ENCODE results near the gene PCBP1. TPM values are rescaled to one million over a fixed set of nuclear protein-coding genes. Genes with fewer than 3 reads are reported as not detected.

Gene PCBP1
- polyA plus RNA-seq, 1 donor from 2014 or later, result 33.3 TPM

DNA sequence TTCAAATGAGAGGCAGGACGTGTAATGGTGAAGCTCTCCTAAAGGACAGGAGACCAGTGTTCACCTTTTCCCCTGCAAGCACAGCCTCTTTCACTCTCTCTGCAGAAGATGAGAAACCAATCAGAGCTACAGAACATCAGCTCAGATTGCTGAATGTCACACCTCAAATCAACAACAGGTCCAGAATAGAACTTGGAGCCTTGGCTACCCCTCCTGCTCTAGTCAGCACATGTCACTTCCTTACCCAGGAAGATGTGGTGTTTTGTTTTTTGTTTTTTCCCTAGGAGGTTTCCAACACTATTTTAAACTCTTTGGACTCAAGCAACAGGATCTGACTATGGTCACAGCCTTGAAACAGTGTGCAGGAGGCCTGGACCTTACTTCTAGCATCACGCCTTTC is 41.3 kb upstream of the PCBP1 start:
- Histone ChIP-seq H3K36me3 (ENCODE audit: insufficient read depth, low read length) (peaks cover 2% of the 10 kb centered on the region), H3K79me2 (replicated peaks; ENCODE audit: insufficient read depth, low read length) (no peaks in the 10 kb centered on the region), H3F3A (ENCODE audit: insufficient read depth, low read length, poor library complexity, severe bottlenecking) (no peaks in the 10 kb centered on the region)

DNA sequence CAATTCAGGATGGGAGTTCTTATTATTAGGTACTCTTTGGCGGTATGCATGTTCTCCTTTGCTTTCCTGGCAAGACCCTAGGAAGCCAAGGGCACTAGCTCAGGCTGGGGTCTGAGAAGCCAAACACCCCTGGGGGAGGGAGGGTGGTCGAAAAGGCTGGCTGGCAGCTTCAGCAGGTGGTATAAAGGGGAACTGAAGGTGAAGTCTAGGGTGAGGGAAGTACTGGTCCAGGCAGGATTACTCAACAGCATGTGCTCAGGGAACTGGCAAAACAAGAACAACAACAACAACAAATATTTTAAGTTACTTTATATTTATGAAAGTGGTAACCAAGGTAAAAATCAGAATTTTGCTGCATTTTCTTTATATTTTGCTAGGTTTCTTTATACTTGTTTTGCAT is 40.7 kb upstream of the PCBP1 start:
- Histone ChIP-seq H3K36me3 (ENCODE audit: insufficient read depth, low read length) (peaks cover 6% of the 10 kb centered on the region), H3K9me2 (ENCODE audit: insufficient read depth, low read length) (no peaks in the 10 kb centered on the region), H4K20me1 (ENCODE audit: insufficient read depth) (no peaks in the 10 kb centered on the region), H3K27ac (ENCODE audit: low read length) (no peak overlapping the region), H3K4me3 (ENCODE audit: low read length) (no peak overlapping the region), H3F3A (ENCODE audit: insufficient read depth, low read length, poor library complexity, severe bottlenecking) (no peaks in the 10 kb centered on the region), H3K4me2 (ENCODE audit: low read length) (no peak overlapping the region), H3K9me3 (ENCODE audit: low read length) (no peaks in the 10 kb centered on the region), H2AFZ (ENCODE audit: low read depth, low read length) (no peak overlapping the region), H3K79me2 (replicated peaks; ENCODE audit: insufficient read depth, low read length) (no peaks in the 10 kb centered on the region), H3K27me3 (ENCODE audit: insufficient read depth, low read depth, low read length) (no peaks in the 10 kb centered on the region), H3K9ac (ENCODE audit: low read length) (no peak overlapping the region)
- TF ChIP-seq SMC3 (conservative IDR thresholded peaks at IDR 0.05; ENCODE audit: poor library complexity) (no peak), EP300 (conservative IDR thresholded peaks at IDR 0.05; ENCODE audit: poor library complexity, severe bottlenecking) (no peak), RAD21 (conservative IDR thresholded peaks at IDR 0.05) (no peak), TAF1 (IDR thresholded peaks at IDR 0.05; ENCODE audit: low read depth) (no peak), POLR2AphosphoS5 (IDR thresholded peaks at IDR 0.05) (no peak), EZH2 (IDR thresholded peaks at IDR 0.05; ENCODE audit: borderline replicate concordance, insufficient read depth, low read length, poor library complexity, severe bottlenecking) (no peak), MXI1 (conservative IDR thresholded peaks at IDR 0.05; ENCODE audit: poor library complexity, severe bottlenecking) (no peak)
- TF ChIP-seq, protein P1, sequence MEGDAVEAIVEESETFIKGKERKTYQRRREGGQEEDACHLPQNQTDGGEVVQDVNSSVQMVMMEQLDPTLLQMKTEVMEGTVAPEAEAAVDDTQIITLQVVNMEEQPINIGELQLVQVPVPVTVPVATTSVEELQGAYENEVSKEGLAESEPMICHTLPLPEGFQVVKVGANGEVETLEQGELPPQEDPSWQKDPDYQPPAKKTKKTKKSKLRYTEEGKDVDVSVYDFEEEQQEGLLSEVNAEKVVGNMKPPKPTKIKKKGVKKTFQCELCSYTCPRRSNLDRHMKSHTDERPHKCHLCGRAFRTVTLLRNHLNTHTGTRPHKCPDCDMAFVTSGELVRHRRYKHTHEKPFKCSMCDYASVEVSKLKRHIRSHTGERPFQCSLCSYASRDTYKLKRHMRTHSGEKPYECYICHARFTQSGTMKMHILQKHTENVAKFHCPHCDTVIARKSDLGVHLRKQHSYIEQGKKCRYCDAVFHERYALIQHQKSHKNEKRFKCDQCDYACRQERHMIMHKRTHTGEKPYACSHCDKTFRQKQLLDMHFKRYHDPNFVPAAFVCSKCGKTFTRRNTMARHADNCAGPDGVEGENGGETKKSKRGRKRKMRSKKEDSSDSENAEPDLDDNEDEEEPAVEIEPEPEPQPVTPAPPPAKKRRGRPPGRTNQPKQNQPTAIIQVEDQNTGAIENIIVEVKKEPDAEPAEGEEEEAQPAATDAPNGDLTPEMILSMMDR (IDR thresholded peaks at IDR 0.05; ENCODE audit: poor library complexity, severe bottlenecking), result no peak

More for the DNA sequence above, 41.3 kb upstream of the PCBP1 start:
- H3K27me3 ChIP-seq (ENCODE audit: insufficient read depth, low read depth, low read length), result no peaks in the 10 kb centered on the region
- no peaks in the 10 kb centered on the region for H3K9me3 ChIP-seq (ENCODE audit: low read length)
- no peak overlapping the region for H2AFZ ChIP-seq (ENCODE audit: low read depth, low read length)
- no peak overlapping the region for H3K9ac ChIP-seq (ENCODE audit: low read length)
- TF ChIP-seq MXI1 (conservative IDR thresholded peaks at IDR 0.05; ENCODE audit: poor library complexity, severe bottlenecking) (no peak), TAF1 (IDR thresholded peaks at IDR 0.05; ENCODE audit: low read depth) (no peak), EZH2 (IDR thresholded peaks at IDR 0.05; ENCODE audit: borderline replicate concordance, insufficient read depth, low read length, poor library complexity, severe bottlenecking) (no peak), EP300 (conservative IDR thresholded peaks at IDR 0.05; ENCODE audit: poor library complexity, severe bottlenecking) (no peak), POLR2AphosphoS5 (IDR thresholded peaks at IDR 0.05) (no peak), SMC3 (conservative IDR thresholded peaks at IDR 0.05; ENCODE audit: poor library complexity) (no peak), RAD21 (conservative IDR thresholded peaks at IDR 0.05) (no peak)
- TF ChIP-seq, protein P2, sequence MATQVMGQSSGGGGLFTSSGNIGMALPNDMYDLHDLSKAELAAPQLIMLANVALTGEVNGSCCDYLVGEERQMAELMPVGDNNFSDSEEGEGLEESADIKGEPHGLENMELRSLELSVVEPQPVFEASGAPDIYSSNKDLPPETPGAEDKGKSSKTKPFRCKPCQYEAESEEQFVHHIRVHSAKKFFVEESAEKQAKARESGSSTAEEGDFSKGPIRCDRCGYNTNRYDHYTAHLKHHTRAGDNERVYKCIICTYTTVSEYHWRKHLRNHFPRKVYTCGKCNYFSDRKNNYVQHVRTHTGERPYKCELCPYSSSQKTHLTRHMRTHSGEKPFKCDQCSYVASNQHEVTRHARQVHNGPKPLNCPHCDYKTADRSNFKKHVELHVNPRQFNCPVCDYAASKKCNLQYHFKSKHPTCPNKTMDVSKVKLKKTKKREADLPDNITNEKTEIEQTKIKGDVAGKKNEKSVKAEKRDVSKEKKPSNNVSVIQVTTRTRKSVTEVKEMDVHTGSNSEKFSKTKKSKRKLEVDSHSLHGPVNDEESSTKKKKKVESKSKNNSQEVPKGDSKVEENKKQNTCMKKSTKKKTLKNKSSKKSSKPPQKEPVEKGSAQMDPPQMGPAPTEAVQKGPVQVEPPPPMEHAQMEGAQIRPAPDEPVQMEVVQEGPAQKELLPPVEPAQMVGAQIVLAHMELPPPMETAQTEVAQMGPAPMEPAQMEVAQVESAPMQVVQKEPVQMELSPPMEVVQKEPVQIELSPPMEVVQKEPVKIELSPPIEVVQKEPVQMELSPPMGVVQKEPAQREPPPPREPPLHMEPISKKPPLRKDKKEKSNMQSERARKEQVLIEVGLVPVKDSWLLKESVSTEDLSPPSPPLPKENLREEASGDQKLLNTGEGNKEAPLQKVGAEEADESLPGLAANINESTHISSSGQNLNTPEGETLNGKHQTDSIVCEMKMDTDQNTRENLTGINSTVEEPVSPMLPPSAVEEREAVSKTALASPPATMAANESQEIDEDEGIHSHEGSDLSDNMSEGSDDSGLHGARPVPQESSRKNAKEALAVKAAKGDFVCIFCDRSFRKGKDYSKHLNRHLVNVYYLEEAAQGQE (IDR thresholded peaks at IDR 0.05; ENCODE audit: borderline replicate concordance), result no peak
- TF ChIP-seq, protein P1 (IDR thresholded peaks at IDR 0.05; ENCODE audit: poor library complexity, severe bottlenecking), result no peak
- H3K9me2 ChIP-seq (ENCODE audit: insufficient read depth, low read length), result no peaks in the 10 kb centered on the region
- H4K20me1 ChIP-seq (ENCODE audit: insufficient read depth), result no peaks in the 10 kb centered on the region
- no peak overlapping the region for H3K27ac ChIP-seq (ENCODE audit: low read length)
- H3K4me3 ChIP-seq (ENCODE audit: low read length), result no peak overlapping the region
- H3K4me2 ChIP-seq (ENCODE audit: low read length), result no peak overlapping the region
